Urinary bladder (tissue), 4 donors: ENCODE measurements around the gene FAM110C. TPM values are rescaled to one million over a fixed set of nuclear protein-coding genes. Genes with fewer than 3 reads are reported as not detected.

Source experiments
- DNase-seq: peaks from one replicate; pipeline ENCODE4 v3.0.0-alpha.2; 2015; ENCODE audit errors: extremely low spot score
- H3K27ac ChIP-seq: one replicate; pipeline ENCODE4 v1.5.1; 2013; ENCODE audit warnings: low read depth, mild to moderate bottlenecking, moderate library complexity
- H3K36me3 ChIP-seq: one replicate; pipeline ENCODE4 v1.6.1; 2013; ENCODE audit warnings: mild to moderate bottlenecking, moderate library complexity; ENCODE audit not compliant: insufficient read depth
- H3K4me1 ChIP-seq: one replicate; pipeline ENCODE4 v1.6.1; 2013; ENCODE audit warnings: mild to moderate bottlenecking, moderate library complexity; ENCODE audit not compliant: insufficient read depth
- H3K4me3 ChIP-seq: one replicate; pipeline ENCODE4 v1.5.1; 2013; ENCODE audit warnings: low read depth, low read length
- WGBS: extraction: QIAGEN DNeasy Blood & Tissue Kit; methylation state at CpG from one replicate; pipeline ENCODE4 v1.1.7; 2013; 5-methylcytosine and 5-hydroxymethylcytosine counted together
- polyA plus RNA-seq: library from polyadenylated mRNA; stranded (reverse); fragments of 200-250 nt; gene quantifications from one replicate; pipeline ENCODE4 v1.2.3, GENCODE V29; 2013
- total RNA-seq: library from RNA; depleted of rRNA; stranded (reverse); fragments of >200 nt; gene quantifications from one replicate; pipeline ENCODE4 v1.2.3, GENCODE V29; 2014
- donor health status: healthy with polysubstance abuse.
- donor health status: healthy.

FAM110C gene
- total and polyA plus RNA-seq, 2 donors = 3.8 to 10.8 TPM

GRCh38 chr2:55587-56448 is 9.5 kb upstream of the FAM110C start:
- no peak overlapping the region for H3K4me3 ChIP-seq
- H3K4me1 ChIP-seq = no peaks in the 10 kb centered on the region
- DNase-seq = no peak
- 77% methylated on average over 4 of the region's 4 CpGs for WGBS
- no peak overlapping the region for H3K27ac ChIP-seq
- H3K36me3 ChIP-seq = no peaks in the 10 kb centered on the region

DNA sequence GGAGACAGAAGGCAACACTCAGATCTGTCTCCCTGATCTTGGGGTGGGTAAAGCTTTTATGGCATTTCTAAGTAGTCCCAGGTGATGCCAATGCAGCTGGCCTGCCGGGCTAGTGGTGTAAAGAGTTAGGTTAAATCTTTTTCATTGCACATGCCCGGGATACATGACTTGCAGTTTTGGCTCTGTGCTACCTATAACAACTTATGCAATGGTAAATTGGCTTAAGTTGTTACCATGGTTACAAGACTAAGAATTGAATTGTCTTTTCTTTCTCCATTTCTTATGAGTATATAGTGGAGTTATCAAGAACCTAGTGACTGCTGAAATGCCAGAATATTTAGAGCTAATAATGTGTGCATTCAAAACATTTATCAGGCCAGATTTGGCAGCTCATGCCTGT is 5.3 kb upstream of the FAM110C start:
- Histone ChIP-seq H3K27ac (no peak overlapping the region), H3K4me3 (no peak overlapping the region), H3K4me1 (no peaks in the 10 kb centered on the region), H3K36me3 (no peaks in the 10 kb centered on the region)
- 74% methylated on average over 2 of the region's 2 CpGs for WGBS
- no peak for DNase-seq

DNA sequence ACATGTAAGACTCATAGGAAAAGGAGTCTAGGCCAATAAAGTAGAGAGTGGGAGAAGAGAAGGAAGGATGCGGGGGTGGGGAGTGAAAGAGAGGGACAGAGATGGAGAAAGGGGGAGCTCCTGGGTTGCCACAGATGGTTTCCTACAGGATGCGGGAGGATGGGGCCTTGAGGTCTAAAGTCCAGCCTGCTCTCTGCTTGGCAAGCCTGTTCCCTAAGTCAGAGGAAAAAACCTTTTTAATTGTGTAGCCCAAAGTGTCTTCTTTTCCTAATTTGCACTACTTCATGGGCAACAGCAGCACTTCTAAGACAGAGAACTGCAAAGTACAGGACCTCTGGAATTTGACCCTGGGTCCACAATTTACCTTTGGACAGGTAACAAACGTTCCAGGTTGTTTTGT is 1.4 kb upstream of the FAM110C start:
- H3K27ac ChIP-seq = no peak overlapping the region
- H3K4me3 ChIP-seq = no peak overlapping the region
- DNase-seq = no peak
- 53% methylated on average over 3 of the region's 3 CpGs for WGBS
- no peaks in the 10 kb centered on the region for H3K36me3 ChIP-seq
- H3K4me1 ChIP-seq = no peaks in the 10 kb centered on the region

- H3K27ac ChIP-seq = peak overlapping the region; percentile 75
- H3K36me3 ChIP-seq = no peaks in the 10 kb centered on the region
- H3K4me3 ChIP-seq = no peak overlapping the region
- DNase-seq = no peak
- WGBS = 21% methylated on average over 14 of the region's 14 CpGs
- no peaks in the 10 kb centered on the region for H3K4me1 ChIP-seq
These were observed 1.0 kb upstream of the FAM110C start for GRCh38 chr2:47346-47725.

DNA sequence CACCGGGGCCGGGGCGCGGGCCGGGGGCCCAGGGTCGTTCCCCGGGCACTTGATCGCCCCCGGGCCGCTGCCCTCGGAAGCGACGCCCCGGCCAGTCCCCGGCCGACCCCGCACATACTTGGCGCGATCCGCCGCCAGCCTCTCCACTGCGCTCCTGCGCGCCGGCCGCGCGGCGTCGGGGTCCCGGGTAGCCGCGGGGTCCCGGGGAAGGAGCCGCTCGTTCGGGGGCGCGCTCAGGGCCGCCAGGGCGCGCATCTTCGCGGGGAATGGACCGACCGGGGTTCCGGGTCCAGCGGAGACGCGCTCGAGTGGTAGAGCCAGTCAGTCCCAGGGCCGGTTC is 204 bp downstream of the FAM110C start:
- Histone ChIP-seq H3K4me1 (no peaks in the 10 kb centered on the region), H3K4me3 (peak overlapping the region; percentile 68), H3K36me3 (no peaks in the 10 kb centered on the region), H3K27ac (peak overlapping the region; percentile 84)
- no peak for DNase-seq
- under 1% methylated on average over 52 of the region's 52 CpGs for WGBS

GRCh38 chr2:45342-46130 is 769 bp downstream of the FAM110C start:
- Histone ChIP-seq H3K4me1 (no peaks in the 10 kb centered on the region), H3K27ac (peak overlapping the region; percentile 84), H3K36me3 (no peaks in the 10 kb centered on the region), H3K4me3 (peak overlapping the region; percentile 68)
- no peak for DNase-seq
- 2% methylated on average over 76 of the region's 76 CpGs for WGBS

- Histone ChIP-seq H3K36me3 (no peaks in the 10 kb centered on the region), H3K4me3 (peak overlapping the region; percentile 68), H3K27ac (peak overlapping the region; percentile 68), H3K4me1 (no peaks in the 10 kb centered on the region)
- DNase-seq = no peak
- WGBS = 38% methylated on average over 6 of the region's 6 CpGs
These were observed 1.5 kb downstream of the FAM110C start for GRCh38 chr2:44748-45341.

GRCh38 chr2:42788-43187 is 3.5 kb downstream of the FAM110C start:
- Histone ChIP-seq H3K4me1 (no peaks in the 10 kb centered on the region), H3K36me3 (no peaks in the 10 kb centered on the region), H3K27ac (peak overlapping the region; percentile 3), H3K4me3 (no peak overlapping the region)
- no peak for DNase-seq
- 60% methylated on average over 5 of the region's 5 CpGs for WGBS

GRCh38 chr2:40465-40864 is 5.8 kb downstream of the FAM110C start:
- no peaks in the 10 kb centered on the region for H3K36me3 ChIP-seq
- H3K27ac ChIP-seq = no peak overlapping the region
- H3K4me1 ChIP-seq = no peaks in the 10 kb centered on the region
- 46% methylated on average over 4 of the region's 4 CpGs for WGBS
- no peak overlapping the region for H3K4me3 ChIP-seq
- no peak for DNase-seq

GRCh38 chr2:38155-38554 is 8.2 kb downstream of the FAM110C start:
- Histone ChIP-seq H3K27ac (no peak overlapping the region), H3K4me3 (no peak overlapping the region), H3K36me3 (no peaks in the 10 kb centered on the region), H3K4me1 (no peaks in the 10 kb centered on the region)
- 81% methylated on average over 6 of the region's 6 CpGs for WGBS
- no peak for DNase-seq

GRCh38 chr2:36318-36717 is 10.0 kb downstream of the FAM110C start:
- H3K27ac ChIP-seq = no peak overlapping the region
- H3K4me3 ChIP-seq = no peak overlapping the region
- 78% methylated on average over 1 of the region's 1 CpG for WGBS
- H3K36me3 ChIP-seq = no peaks in the 10 kb centered on the region
- H3K4me1 ChIP-seq = no peaks in the 10 kb centered on the region
- DNase-seq = no peak

DNA sequence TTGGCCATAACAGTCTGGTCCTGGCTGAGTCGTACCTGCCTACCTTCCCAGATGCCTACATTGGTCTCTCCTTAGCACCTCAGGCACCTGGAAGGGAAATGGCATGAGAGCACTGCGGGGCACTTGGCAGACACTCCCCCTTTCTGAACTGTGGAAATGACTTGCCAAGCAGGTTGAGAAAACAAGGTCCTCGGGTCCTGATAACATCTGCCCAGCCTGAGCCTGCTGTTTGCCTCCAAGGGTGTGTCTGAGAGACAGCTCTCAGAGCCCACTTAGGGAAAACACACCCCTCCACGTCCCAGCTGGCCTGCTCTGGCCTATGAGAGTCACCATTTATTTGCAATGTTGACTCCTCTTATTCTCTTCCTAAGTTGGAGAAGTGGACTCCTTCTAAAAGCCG is 10.5 kb downstream of the FAM110C start:
- no peaks in the 10 kb centered on the region for H3K36me3 ChIP-seq
- no peak overlapping the region for H3K4me3 ChIP-seq
- no peaks in the 10 kb centered on the region for H3K4me1 ChIP-seq
- peak overlapping the region; percentile 53 for H3K27ac ChIP-seq
- DNase-seq = peak; percentile 81
- WGBS = 56% methylated on average over 5 of the region's 5 CpGs

GRCh38 chr2:33620-34019 is 12.7 kb downstream of the FAM110C start:
- no peaks in the 10 kb centered on the region for H3K4me1 ChIP-seq
- WGBS = 64% methylated on average over 7 of the region's 7 CpGs
- DNase-seq = peak; percentile 39
- no peaks in the 10 kb centered on the region for H3K36me3 ChIP-seq
- H3K4me3 ChIP-seq = no peak overlapping the region
- no peak overlapping the region for H3K27ac ChIP-seq

- no peaks in the 10 kb centered on the region for H3K4me1 ChIP-seq
- H3K36me3 ChIP-seq = no peaks in the 10 kb centered on the region
- H3K27ac ChIP-seq = no peak overlapping the region
- no peak for DNase-seq
- no peak overlapping the region for H3K4me3 ChIP-seq
- WGBS = 90% methylated on average over 5 of the region's 5 CpGs
These were observed 14.2 kb downstream of the FAM110C start for GRCh38 chr2:32068-32467.
